A673 (cell line): Measurements from ENCODE around the gene RFFL. TPM values are rescaled to one million over a fixed set of nuclear protein-coding genes. Genes with fewer than 3 reads are reported as not detected.

Experiments used
- BruUV-seq: library from RNA; stranded (reverse); fragments of 400-500 nt; replicated peaks from 2 replicates; lab custom pipeline; 2021; lab: Mats Ljungman, UMichigan
- CTCF ChIA-PET: fragments of 300-600 bp; sonication (Branson Sonifier 250); formaldehyde crosslinking; loops from one replicate; lab custom pipeline; 2022; ENCODE audit warnings: antibody characterized with exemption; lab: Charles Lee
- POLR2A ChIA-PET: fragments of 300-600 bp; sonication (Branson Sonifier 250); formaldehyde crosslinking; loops from one replicate; lab custom pipeline; 2022; ENCODE audit warnings: antibody characterized with exemption; ENCODE audit not compliant: low non-redundant PET; lab: Charles Lee
- DNase-seq: peaks from one replicate; pipeline ENCODE4 v3.0.0-alpha.2; 2015; ENCODE audit warnings: low spot score
- H3K27ac ChIP-seq: fragments of 200-600 bp; sonication (generic); 2 replicates; pipeline ENCODE4 v1.5.1; 2016; ENCODE audit warnings: mixed run types, low read depth, mild to moderate bottlenecking, mixed read lengths, antibody characterized with exemption, low read length; ENCODE audit not compliant: poor library complexity, severe bottlenecking
- H3K27me3 ChIP-seq: fragments of 200-600 bp; sonication (generic); replicated peaks from 2 replicates; pipeline ENCODE4 v1.6.1; 2017; ENCODE audit warnings: mixed run types, low read depth, mild to moderate bottlenecking, mixed read lengths, antibody characterized with exemption, low read length; ENCODE audit not compliant: insufficient read depth, poor library complexity
- H3K36me3 ChIP-seq: fragments of 200-600 bp; sonication (generic); 2 replicates; pipeline ENCODE4 v1.6.1; 2016; ENCODE audit warnings: mixed run types, mild to moderate bottlenecking, mixed read lengths, antibody characterized with exemption, low read length; ENCODE audit not compliant: insufficient read depth, poor library complexity, severe bottlenecking
- H3K4me1 ChIP-seq: fragments of 200-600 bp; sonication (generic); 2 replicates; pipeline ENCODE4 v1.6.1; 2017; ENCODE audit warnings: mixed run types, mild to moderate bottlenecking, mixed read lengths, antibody characterized with exemption, low read length; ENCODE audit not compliant: insufficient read depth, poor library complexity, severe bottlenecking
- H3K4me3 ChIP-seq: fragments of 200-600 bp; sonication (generic); 2 replicates; pipeline ENCODE4 v1.5.1; 2016; ENCODE audit warnings: low read depth, mixed run types, mild to moderate bottlenecking, mixed read lengths, low read length; ENCODE audit not compliant: poor library complexity, severe bottlenecking
- H3K9me3 ChIP-seq: fragments of 200-600 bp; sonication (generic); 2 replicates; pipeline ENCODE4 v1.6.1; 2016; ENCODE audit warnings: mixed run types, low read depth, mild to moderate bottlenecking, mixed read lengths, antibody characterized with exemption, low read length; ENCODE audit not compliant: poor library complexity, severe bottlenecking
- CTCF ChIP-seq: fragments of 300-800, 200-600 bp; sonication (generic); conservative IDR thresholded peaks from 2 replicates; pipeline ENCODE4 v1.5.1; 2017; ENCODE audit warnings: low read depth, mild to moderate bottlenecking, antibody characterized with exemption, low read length, moderate library complexity, mixed read lengths
- EZH2 ChIP-seq: fragments of 200-600 bp; sonication (generic); IDR thresholded peaks from 2 replicates; pipeline ENCODE4 v1.6.1; 2017; ENCODE audit warnings: borderline replicate concordance, low read depth, mild to moderate bottlenecking, mixed read lengths, antibody characterized with exemption, low read length; ENCODE audit not compliant: poor library complexity, severe bottlenecking
- intact Hi-C: fragments of 100-400 bp; cut with micrococcal nuclease; formaldehyde crosslinking; loops from one replicate; pipeline ENCODE4 v1.10.0; 2022; ENCODE audit not compliant: unreplicated experiment
- total RNA-seq: library from RNA; stranded (reverse); gene quantifications from 2 replicates; pipeline ENCODE4 v1.2.3, GENCODE V29; 2021

The RFFL gene
- total RNA-seq, 1 experiment from 2014 or later: 10.5 TPM

- H3K27me3 ChIP-seq: no peaks in the 10 kb centered on the region
- CTCF ChIA-PET: no interaction called here
- POLR2A ChIA-PET: no interaction called here
- intact Hi-C loops: no loop called here
- no peaks in the 10 kb centered on the region for H3K9me3 ChIP-seq
- peaks cover 9% of the 10 kb centered on the region for H3K4me1 ChIP-seq
- BruUV-seq: no TSS peak
- no peak overlapping the region for H3K4me3 ChIP-seq
- no peak overlapping the region for H3K27ac ChIP-seq
- H3K36me3 ChIP-seq: peaks cover 2% of the 10 kb centered on the region
- TF ChIP-seq EZH2 (no peak), CTCF (no peak)
- DNase-seq: no peak
These were observed 105.1 kb downstream of the RFFL start for GRCh38 chr17:34958438-34958837.

Other genes with a start within 250 kb of the RFFL start
- gene CCT6B, start 102.2 kb downstream of the RFFL start, total RNA-seq: 0.48 and 0.60 TPM in 2 replicates
- 9.1 and 10.1 TPM in 2 replicates for gene ZNF830, start 102.2 kb downstream of the RFFL start, total RNA-seq
- gene LIG3, start 83.2 kb downstream of the RFFL start, total RNA-seq: 23.0 and 29.2 TPM in 2 replicates
- 10.2 and 12.1 TPM in 2 replicates for gene RAD51D, start 56.2 kb upstream of the RFFL start, total RNA-seq
- gene FNDC8, start 57.9 kb upstream of the RFFL start, total RNA-seq: not detected in 2 replicates
- 18.1 and 23.3 TPM in 2 replicates for gene NLE1, start 78.6 kb upstream of the RFFL start, total RNA-seq
- gene UNC45B, start 84.1 kb upstream of the RFFL start, total RNA-seq: not detected in 2 replicates
- not detected in 2 replicates for gene SLC35G3, start 130.7 kb upstream of the RFFL start, total RNA-seq
- gene SLFN5, start 179.4 kb upstream of the RFFL start, total RNA-seq: 5.2 and 5.3 TPM in 2 replicates